Cardiac muscle cell (in vitro differentiated cells and primary cell): ENCODE data around the gene PEAK3. TPM values are rescaled to one million over a fixed set of nuclear protein-coding genes. Genes with fewer than 3 reads are reported as not detected.

Experiments
- DNase-seq, 2 donors: peaks; one replicate each; pipeline versions ENCODE4 v3.0.0 to v3.0.0-alpha.2; 2010 to 2017; ENCODE audit warnings: low read depth in 1 of 2, low spot score in 1 of 2
- H3K27ac ChIP-seq: fragments of 200-600 bp; sonication (generic); 2 replicates; pipeline ENCODE4 v1.5.1; 2016
- H3K27me3 ChIP-seq: fragments of 200-600 bp; sonication (generic); 2 replicates; pipeline ENCODE4 v1.6.0; 2016; ENCODE audit warnings: control low read depth
- H3K36me3 ChIP-seq: fragments of 200-600 bp; sonication (generic); 2 replicates; pipeline ENCODE4 v1.5.1; 2016; ENCODE audit warnings: control low read depth
- H3K4me1 ChIP-seq: fragments of 200-600 bp; sonication (generic); 2 replicates; pipeline ENCODE4 v1.8.1; 2017; ENCODE audit warnings: low read depth, mild to moderate bottlenecking, mixed run types
- H3K4me3 ChIP-seq: fragments of 200-600 bp; sonication (generic); 2 replicates; pipeline ENCODE4 v1.5.1; 2016; ENCODE audit warnings: mild to moderate bottlenecking
- H3K9me3 ChIP-seq: fragments of 200-600 bp; sonication (generic); 2 replicates; pipeline ENCODE4 v1.5.1; 2017; ENCODE audit warnings: low read depth, mild to moderate bottlenecking, control low read depth
- CTCF ChIP-seq: IDR thresholded peaks from 2 replicates; pipeline ENCODE4 v1.5.1; 2012; ENCODE audit warnings: low read depth, mild to moderate bottlenecking, low read length
- polyA plus RNA-seq: library from polyadenylated mRNA; unstranded; fragments of >200 nt; fragmentation: Nextera tagmentation; extraction: Ambion mirVana; gene quantifications from 2 replicates; pipeline ENCODE4 v1.2.1, GENCODE V29; 2016
- total RNA-seq: library from RNA; depleted of rRNA; stranded (reverse); fragments of >200 nt; gene quantifications from 2 replicates; pipeline ENCODE4 v1.2.3, GENCODE V29; 2016

Gene PEAK3
- total and polyA plus RNA-seq, 2 experiments from 2014 or later = 0.06 to 0.48 TPM

- peaks cover 4% of the 10 kb centered on the region for H3K4me1 ChIP-seq
- H3K9me3 ChIP-seq = no peaks in the 10 kb centered on the region
- peaks cover 100% of the 10 kb centered on the region for H3K27me3 ChIP-seq
- peak overlapping the region; percentile 2 for H3K4me3 ChIP-seq
- no peak for DNase-seq
- no peaks in the 10 kb centered on the region for H3K36me3 ChIP-seq
- TF ChIP-seq CTCF = no peak
- H3K27ac ChIP-seq = no peak overlapping the region
These were observed 7.9 kb upstream of the PEAK3 start for GRCh38 chr19:2289714-2290435.

GRCh38 chr19:2288818-2289713 is 7.1 kb upstream of the PEAK3 start:
- no peaks in the 10 kb centered on the region for H3K9me3 ChIP-seq
- H3K36me3 ChIP-seq = no peaks in the 10 kb centered on the region
- peaks cover 4% of the 10 kb centered on the region for H3K4me1 ChIP-seq
- peaks cover 94% of the 10 kb centered on the region for H3K27me3 ChIP-seq
- DNase-seq = no peak
- no peak overlapping the region for H3K27ac ChIP-seq
- TF ChIP-seq CTCF = no peak
- no peak overlapping the region for H3K4me3 ChIP-seq

- Histone ChIP-seq H3K27me3 (peaks cover 91% of the 10 kb centered on the region), H3K9me3 (no peaks in the 10 kb centered on the region), H3K4me1 (peaks cover 4% of the 10 kb centered on the region), H3K27ac (no peak overlapping the region), H3K4me3 (no peak overlapping the region), H3K36me3 (no peaks in the 10 kb centered on the region)
- DNase-seq = no peak
- no peak for TF ChIP-seq CTCF
These were observed 6.4 kb upstream of the PEAK3 start for GRCh38 chr19:2288338-2288817.

GRCh38 chr19:2287585-2288337 is 5.8 kb upstream of the PEAK3 start:
- no peaks in the 10 kb centered on the region for H3K36me3 ChIP-seq
- no peaks in the 10 kb centered on the region for H3K9me3 ChIP-seq
- no peak overlapping the region for H3K4me3 ChIP-seq
- no peak for DNase-seq
- H3K4me1 ChIP-seq = peaks cover 4% of the 10 kb centered on the region
- no peak overlapping the region for H3K27ac ChIP-seq
- no peak for TF ChIP-seq CTCF
- H3K27me3 ChIP-seq = peaks cover 91% of the 10 kb centered on the region

- DNase-seq = no peak
- no peak for TF ChIP-seq CTCF
- Histone ChIP-seq H3K4me3 (no peak overlapping the region), H3K27me3 (peaks cover 91% of the 10 kb centered on the region), H3K36me3 (no peaks in the 10 kb centered on the region), H3K27ac (no peak overlapping the region), H3K4me1 (peaks cover 4% of the 10 kb centered on the region), H3K9me3 (no peaks in the 10 kb centered on the region)
These were observed 4.6 kb upstream of the PEAK3 start for GRCh38 chr19:2286402-2287140.
